IMR-90 (cell line): ENCODE results near the gene TESK2. TPM values are rescaled to one million over a fixed set of nuclear protein-coding genes. Genes with fewer than 3 reads are reported as not detected.

Experiments used
- ATAC-seq: fragments of 200-7000 bp; cut with Tn5 transposase; 2 replicates; pipeline ENCODE4 v1.9.1; 2020; ENCODE audit warnings: low read depth, mild to moderate bottlenecking, moderate library complexity
- BruUV-seq: library from RNA; stranded (reverse); fragments of 400-500 nt; replicated peaks from 2 replicates; lab custom pipeline; 2021; lab: Mats Ljungman, UMichigan
- CTCF ChIA-PET: fragments of 300-600 bp; formaldehyde crosslinking; extraction: SDS; loops from one replicate; lab custom pipeline; 2021; ENCODE audit warnings: antibody characterized with exemption; lab: Yijun Ruan, JAX
- POLR2A ChIA-PET: fragments of 300-600 bp; sonication (Branson Sonifier 250); formaldehyde crosslinking; loops from one replicate; lab custom pipeline; 2022; ENCODE audit warnings: antibody characterized with exemption; ENCODE audit not compliant: unreplicated experiment; lab: Charles Lee
- DNase-seq: peaks from one replicate; pipeline ENCODE4 v3.0.0; 2013
- H2AFZ ChIP-seq: replicated peaks from 2 replicates; pipeline ENCODE3; 2013; ENCODE audit warnings: low read length, mild to moderate bottlenecking; ENCODE audit not compliant: poor library complexity
- H2AK5ac ChIP-seq: 2 replicates; pipeline ENCODE4 v1.6.1; 2013; ENCODE audit warnings: low read depth, low read length, inconsistent platforms
- H2AK9ac ChIP-seq: replicated peaks from 2 replicates; pipeline ENCODE3; 2013; ENCODE audit warnings: mild to moderate bottlenecking, low read depth, low read length, moderate library complexity; ENCODE audit not compliant: poor library complexity
- H2BK120ac ChIP-seq: 2 replicates; pipeline ENCODE4 v1.6.1; 2013; ENCODE audit warnings: low read depth, low read length, inconsistent platforms
- H2BK15ac ChIP-seq: 3 replicates; pipeline ENCODE4 v1.6.1; 2013; ENCODE audit warnings: low read depth, low read length, inconsistent platforms
- H2BK20ac ChIP-seq: 2 replicates; pipeline ENCODE4 v1.6.1; 2013; ENCODE audit warnings: low read depth, mild to moderate bottlenecking, inconsistent platforms, low read length, moderate library complexity
- H2BK5ac ChIP-seq: 2 replicates; pipeline ENCODE4 v1.6.1; 2013; ENCODE audit warnings: mild to moderate bottlenecking, low read depth, low read length, inconsistent platforms; ENCODE audit not compliant: poor library complexity, severe bottlenecking
- H3K14ac ChIP-seq: replicated peaks from 2 replicates; pipeline ENCODE4 v1.6.1; 2013; ENCODE audit warnings: low read depth, low read length, inconsistent platforms
- H3K18ac ChIP-seq: 2 replicates; pipeline ENCODE4 v1.6.1; 2013; ENCODE audit warnings: low read depth, low read length, control low read depth
- H3K23ac ChIP-seq: 2 replicates; pipeline ENCODE4 v1.6.1; 2013; ENCODE audit warnings: low read depth, low read length, inconsistent platforms
- H3K27ac ChIP-seq: 2 replicates; pipeline ENCODE4 v1.5.1; 2013; ENCODE audit warnings: mild to moderate bottlenecking, control low read depth, low read length; ENCODE audit not compliant: insufficient read depth
- H3K27me3 ChIP-seq: 2 replicates; pipeline ENCODE4 v1.6.1; 2013; ENCODE audit warnings: low read length; ENCODE audit not compliant: control insufficient read depth, insufficient read depth
- H3K36me3 ChIP-seq: 2 replicates; pipeline ENCODE4 v1.6.1; 2013; ENCODE audit warnings: low read length, mixed read lengths; ENCODE audit not compliant: control insufficient read depth, insufficient read depth
- H3K4ac ChIP-seq: 2 replicates; pipeline ENCODE4 v1.6.1; 2013; ENCODE audit warnings: low read depth, low read length, inconsistent platforms
- H3K4me1 ChIP-seq: 2 replicates; pipeline ENCODE4 v1.6.1; 2013; ENCODE audit warnings: low read length, mixed read lengths; ENCODE audit not compliant: control insufficient read depth, insufficient read depth
- H3K4me2 ChIP-seq: 2 replicates; pipeline ENCODE4 v1.6.1; 2013; ENCODE audit warnings: low read depth, mild to moderate bottlenecking, control low read depth, low read length, moderate library complexity
- H3K4me3 ChIP-seq: 2 replicates; pipeline ENCODE4 v1.5.1; 2013; ENCODE audit warnings: low read depth, mild to moderate bottlenecking, control low read depth, low read length, moderate library complexity; ENCODE audit not compliant: insufficient read depth
- H3K56ac ChIP-seq: 2 replicates; pipeline ENCODE4 v1.6.1; 2013; ENCODE audit warnings: low read length, inconsistent platforms; ENCODE audit not compliant: insufficient read depth; ENCODE audit errors: extremely low read depth
- H3K79me1 ChIP-seq, 2 experiments: 2 replicates each; pipeline ENCODE4 v1.6.1; 2013; ENCODE audit warnings: low read length in 2 of 2, inconsistent platforms in 1 of 2, low read depth in 1 of 2
- H3K9ac ChIP-seq: 2 replicates; pipeline ENCODE4 v1.6.1; 2013; ENCODE audit warnings: low read depth, low read length, control low read depth
- H3K9me1 ChIP-seq: 2 replicates; pipeline ENCODE4 v1.6.1; 2013; ENCODE audit warnings: low read length, inconsistent platforms; ENCODE audit not compliant: insufficient read depth
- H3K9me3 ChIP-seq: 2 replicates; pipeline ENCODE4 v1.6.1; 2013; ENCODE audit warnings: low read length; ENCODE audit not compliant: control insufficient read depth, insufficient read depth
- H4K20me1 ChIP-seq: 2 replicates; pipeline ENCODE4 v1.6.1; 2013; ENCODE audit warnings: low read length, inconsistent platforms; ENCODE audit not compliant: insufficient read depth
- H4K5ac ChIP-seq: 2 replicates; pipeline ENCODE4 v1.6.1; 2013; ENCODE audit warnings: mild to moderate bottlenecking, low read depth, low read length, control low read depth
- H4K8ac ChIP-seq, 2 experiments: 2 replicates each; pipeline ENCODE4 v1.6.1; 2013; ENCODE audit warnings: low read depth in 2 of 2, low read length in 2 of 2, control low read depth in 1 of 2, inconsistent platforms in 1 of 2
- H4K91ac ChIP-seq: 2 replicates; pipeline ENCODE4 v1.6.1; 2013; ENCODE audit warnings: low read depth, low read length, inconsistent platforms; ENCODE audit not compliant: insufficient read depth
- BHLHE40 ChIP-seq: fragments of 150-350 bp; IDR thresholded peaks from 2 replicates; pipeline ENCODE4 v1.6.1; 2016; ENCODE audit warnings: mild to moderate bottlenecking, low read depth, low read length
- CHD1 ChIP-seq: IDR thresholded peaks from 2 replicates; pipeline ENCODE4 v1.6.1; 2012; ENCODE audit warnings: low read depth, low read length, improper control_type of control experiment
- ELK1 ChIP-seq: fragments of 150-350 bp; IDR thresholded peaks from 2 replicates; pipeline ENCODE4 v1.6.1; 2016; ENCODE audit warnings: low read depth, mild to moderate bottlenecking, low read length, moderate library complexity, borderline replicate concordance
- FOS ChIP-seq: fragments of 150-350 bp; IDR thresholded peaks from 2 replicates; pipeline ENCODE4 v1.6.1; 2016; ENCODE audit warnings: low read depth, low read length
- MAZ ChIP-seq: IDR thresholded peaks from 2 replicates; pipeline ENCODE4 v1.6.1; 2012; ENCODE audit warnings: low read depth, mild to moderate bottlenecking, low read length, improper control_type of control experiment, moderate library complexity, borderline replicate concordance
- MXI1 ChIP-seq: IDR thresholded peaks from 2 replicates; pipeline ENCODE4 v1.6.1; 2012; ENCODE audit warnings: low read depth, mild to moderate bottlenecking, low read length, moderate library complexity, borderline replicate concordance
- POLR2A ChIP-seq: IDR thresholded peaks from 2 replicates; pipeline ENCODE4 v1.6.1; 2012; ENCODE audit warnings: mild to moderate bottlenecking, low read depth, low read length
- RAD21 ChIP-seq: IDR thresholded peaks from 2 replicates; pipeline ENCODE4 v1.6.1; 2012; ENCODE audit warnings: low read length, improper control_type of control experiment
- RFX5 ChIP-seq: IDR thresholded peaks from 2 replicates; pipeline ENCODE4 v1.8.0; 2012; ENCODE audit warnings: low read depth, mild to moderate bottlenecking, low read length, moderate library complexity
- SMC3 ChIP-seq: fragments of 150-350 bp; IDR thresholded peaks from 2 replicates; pipeline ENCODE4 v1.6.1; 2016; ENCODE audit warnings: low read depth, mild to moderate bottlenecking, antibody characterized with exemption, low read length, moderate library complexity
- USF2 ChIP-seq: fragments of 150-350 bp; IDR thresholded peaks from 2 replicates; pipeline ENCODE4 v1.6.1; 2017; ENCODE audit warnings: mild to moderate bottlenecking, antibody characterized with exemption, low read length, low read depth
- WGBS, 2 experiments: methylation state at CpG; one replicate each; pipeline versions ENCODE4 v1.1.5 to v1.1.7; 2013; ENCODE audit warnings: missing lambda C conversion rate in 2 of 2; ENCODE audit not compliant: insufficient read length in 1 of 2; ENCODE audit errors: extremely low coverage in 2 of 2; 5-methylcytosine and 5-hydroxymethylcytosine counted together
- dilution Hi-C: fragments of 300-500 bp; cut with HindIII; formaldehyde crosslinking; loops from one replicate; pipeline ENCODE4 v1.14.3; 2018; ENCODE audit warnings: low sequenced_read_pairs; ENCODE audit not compliant: unreplicated experiment
- in situ Hi-C: fragments of 300-500 bp; cut with MboI; formaldehyde crosslinking; loops from 3 replicates; pipeline ENCODE4 v1.14.3; 2019; ENCODE audit warnings: low sequenced_read_pairs, inconsistent platforms, mixed read lengths
- intact Hi-C: fragments of 100-400 bp; cut with micrococcal nuclease; formaldehyde crosslinking; loops from 2 replicates; pipeline ENCODE4 v1.10.0; 2022
- polyA plus RNA-seq, 3 experiments: library from polyadenylated mRNA; depleted of rRNA; stranded (reverse); fragments of >200 nt; gene quantifications; 2 replicates each; pipeline ENCODE4 v1.2.3, GENCODE V29; 2012; ENCODE audit warnings: low replicate concordance in 1 of 3
- total RNA-seq: library from RNA; depleted of rRNA; stranded (reverse); fragments of >200 nt; gene quantifications from 2 replicates; pipeline ENCODE4 v1.2.3, GENCODE V29; 2012
- TF ChIP-seq, protein P1 (sequence below): conservative IDR thresholded peaks from 2 replicates; pipeline ENCODE4 v1.5.1; 2012; ENCODE audit warnings: mild to moderate bottlenecking, low read depth, low read length, improper control_type of control experiment

The TESK2 gene
- total and polyA plus RNA-seq, 2 of the 4 experiments (the other 2 are of a cell fraction): 0.90 to 1.3 TPM

- H3K27ac ChIP-seq: no peak overlapping the region
- H3K18ac ChIP-seq: no peak overlapping the region
- H3K27me3 ChIP-seq: no peaks in the 10 kb centered on the region
- in situ Hi-C loops (no loop called here), intact Hi-C loops (no loop called here), dilution Hi-C loops (no loop called here)
- peaks cover 4% of the 10 kb centered on the region; the same call in 1 of the 2 replicates for H3K9me1 ChIP-seq
- ChIA-PET POLR2A (no interaction called here), CTCF (interaction anchor here (0.6 to 1.4 kb wide), 2 partner anchors 23 to 585 kb away, joined by 3 to 4 read pairs; no protein-coding TSS in a partner anchor)
- WGBS, 2 experiments: 88% methylated on average over 1 of the region's 3 CpGs; no CpG with 5 or more reads in 1 of the 2 experiments
- no peak overlapping the region for H3K56ac ChIP-seq
- H3K23ac ChIP-seq: no peak overlapping the region
- no peaks in the 10 kb centered on the region for H3K36me3 ChIP-seq
- no peak overlapping the region for H3K14ac ChIP-seq
- TF ChIP-seq, protein P1, sequence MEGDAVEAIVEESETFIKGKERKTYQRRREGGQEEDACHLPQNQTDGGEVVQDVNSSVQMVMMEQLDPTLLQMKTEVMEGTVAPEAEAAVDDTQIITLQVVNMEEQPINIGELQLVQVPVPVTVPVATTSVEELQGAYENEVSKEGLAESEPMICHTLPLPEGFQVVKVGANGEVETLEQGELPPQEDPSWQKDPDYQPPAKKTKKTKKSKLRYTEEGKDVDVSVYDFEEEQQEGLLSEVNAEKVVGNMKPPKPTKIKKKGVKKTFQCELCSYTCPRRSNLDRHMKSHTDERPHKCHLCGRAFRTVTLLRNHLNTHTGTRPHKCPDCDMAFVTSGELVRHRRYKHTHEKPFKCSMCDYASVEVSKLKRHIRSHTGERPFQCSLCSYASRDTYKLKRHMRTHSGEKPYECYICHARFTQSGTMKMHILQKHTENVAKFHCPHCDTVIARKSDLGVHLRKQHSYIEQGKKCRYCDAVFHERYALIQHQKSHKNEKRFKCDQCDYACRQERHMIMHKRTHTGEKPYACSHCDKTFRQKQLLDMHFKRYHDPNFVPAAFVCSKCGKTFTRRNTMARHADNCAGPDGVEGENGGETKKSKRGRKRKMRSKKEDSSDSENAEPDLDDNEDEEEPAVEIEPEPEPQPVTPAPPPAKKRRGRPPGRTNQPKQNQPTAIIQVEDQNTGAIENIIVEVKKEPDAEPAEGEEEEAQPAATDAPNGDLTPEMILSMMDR: no peak
- TF ChIP-seq USF2 (no peak), BHLHE40 (no peak), POLR2A (no peak), ELK1 (no peak), RAD21 (no peak), SMC3 (no peak), CHD1 (no peak), MXI1 (no peak), FOS (no peak), RFX5 (no peak), MAZ (no peak)
- H2BK15ac ChIP-seq: no peak overlapping the region
- H4K5ac ChIP-seq: no peak overlapping the region
- ATAC-seq: peak; percentile 66
- no peak overlapping the region for H2AFZ ChIP-seq
- H2AK9ac ChIP-seq: no peak overlapping the region
- no peak overlapping the region for H2AK5ac ChIP-seq
- H2BK20ac ChIP-seq: no peak overlapping the region
- H3K9me3 ChIP-seq: no peaks in the 10 kb centered on the region
- no peak overlapping the region for H4K91ac ChIP-seq
- no peak overlapping the region for H3K4me3 ChIP-seq
- no peak overlapping the region for H2BK120ac ChIP-seq
- no peak overlapping the region for H4K8ac ChIP-seq
- H4K20me1 ChIP-seq: no peaks in the 10 kb centered on the region
- no peaks in the 10 kb centered on the region; the same call in 1 of the 2 replicates for H3K4me1 ChIP-seq
- H3K4ac ChIP-seq: no peak overlapping the region
- no peak overlapping the region for H2BK5ac ChIP-seq
- H3K4me2 ChIP-seq: no peak overlapping the region
- no peak overlapping the region for H3K9ac ChIP-seq
- H3K79me1 ChIP-seq: no peaks in the 10 kb centered on the region
- BruUV-seq: no TSS peak
- DNase-seq: no peak
Observed at GRCh38 chr1:45375104-45376090, 115.6 kb downstream of the TESK2 start.
